GM18868 (cell line): ENCODE data around the gene KCNIP4.

ENCODE experiments used
- ATAC-seq: cut with Tn5 transposase; IDR thresholded peaks from one replicate; pipeline ENCODE4 v1.9.1; 2021; ENCODE audit warnings: mild to moderate bottlenecking, moderate library complexity; ENCODE audit not compliant: unreplicated experiment

Gene KCNIP4

DNA sequence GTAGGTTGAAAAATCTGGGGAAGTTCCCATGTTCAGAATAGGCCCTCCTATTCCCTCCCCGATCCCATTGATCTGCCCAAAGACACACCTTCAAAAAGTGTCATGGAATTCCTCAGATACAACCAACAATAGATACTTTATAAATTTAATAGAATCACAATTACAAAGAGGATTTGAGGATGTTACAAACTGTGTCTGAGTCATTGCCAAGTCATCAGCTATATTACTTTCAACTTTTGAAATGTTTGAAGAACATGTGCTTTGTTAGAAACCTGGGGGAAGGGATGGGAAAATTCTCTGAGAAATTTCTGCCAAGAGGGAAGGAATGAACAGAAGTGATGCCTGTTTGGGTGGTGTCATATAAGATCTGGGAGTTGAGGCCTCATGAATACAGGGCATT lies 46.7 kb downstream of the KCNIP4 start:
- no peak for ATAC-seq

DNA sequence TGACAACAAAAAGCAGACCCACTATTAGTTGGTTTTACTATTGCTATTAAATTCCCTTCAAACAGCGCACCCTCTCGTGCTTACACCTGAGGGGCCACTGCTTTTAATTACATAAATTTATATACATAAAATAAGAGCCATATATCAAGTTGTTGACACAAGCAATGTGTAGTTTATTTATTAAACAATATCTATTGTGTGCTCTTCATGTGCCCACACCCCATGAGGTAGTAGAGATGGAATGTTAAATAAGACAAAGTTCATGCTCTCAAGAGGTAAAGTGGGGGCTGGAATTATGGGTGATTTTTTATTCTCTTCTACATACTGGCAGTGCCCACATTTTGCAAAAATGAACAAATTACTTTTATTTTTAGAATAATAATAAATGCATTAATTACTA lies 47.3 kb downstream of the KCNIP4 start:
- no peak for ATAC-seq

DNA sequence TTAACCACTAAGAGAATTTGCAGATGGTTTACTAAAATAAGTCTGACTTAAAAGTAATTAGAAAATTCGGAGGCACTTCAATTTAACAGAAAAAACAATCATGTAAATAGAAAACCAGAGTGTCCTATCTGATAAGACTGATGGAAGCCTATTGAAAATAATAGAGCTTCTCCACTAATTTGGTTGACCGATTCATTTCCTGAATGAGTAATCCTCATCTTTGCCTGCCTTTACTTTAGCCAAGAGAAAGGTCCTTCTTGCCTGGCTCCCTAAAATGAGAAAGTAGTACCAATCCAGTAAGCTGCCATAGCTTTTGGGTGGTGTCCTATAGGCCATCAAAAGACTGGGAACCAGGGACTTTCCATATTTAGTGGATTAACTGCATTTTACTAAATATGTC lies 48.4 kb downstream of the KCNIP4 start:
- no peak for ATAC-seq

DNA sequence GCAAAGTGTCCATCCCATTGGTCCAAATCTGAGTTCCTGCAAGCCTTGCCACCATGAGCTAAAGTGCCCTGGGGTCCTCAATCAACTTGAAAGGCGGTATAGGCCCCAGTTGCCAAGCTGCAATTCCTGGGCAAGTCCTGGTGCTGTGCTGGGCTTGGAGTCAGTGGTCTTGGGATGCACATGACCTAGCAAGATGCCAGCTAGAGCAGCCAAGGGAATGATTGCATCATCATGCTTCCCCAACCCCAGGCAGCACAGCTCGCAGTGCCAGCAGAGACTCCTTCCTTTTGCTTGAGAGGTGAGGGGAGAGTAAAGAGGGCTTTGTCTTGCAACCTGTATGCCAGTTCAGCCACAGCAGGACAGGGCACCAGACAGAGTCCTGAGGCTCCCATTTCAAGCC lies 50.5 kb downstream of the KCNIP4 start:
- no peak for ATAC-seq

DNA sequence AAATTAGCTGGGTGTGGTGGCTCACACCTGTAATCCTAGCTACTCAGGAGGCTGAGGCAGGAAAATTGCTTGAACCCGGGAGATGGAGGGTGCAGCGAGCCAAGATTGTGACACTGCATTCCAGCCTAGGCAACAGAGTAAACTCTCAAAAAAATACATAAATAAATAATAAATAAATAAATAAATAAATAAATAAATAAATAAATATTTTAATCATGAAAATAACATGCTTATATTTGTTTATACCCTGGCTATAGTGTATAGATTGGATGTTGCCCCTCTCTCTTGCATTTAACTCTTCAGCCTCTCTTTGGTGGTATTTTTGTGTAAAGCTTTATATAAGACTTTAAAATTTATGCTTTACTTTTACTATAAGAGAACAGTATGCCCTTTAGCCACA lies 51.8 kb downstream of the KCNIP4 start:
- ATAC-seq: no peak

DNA sequence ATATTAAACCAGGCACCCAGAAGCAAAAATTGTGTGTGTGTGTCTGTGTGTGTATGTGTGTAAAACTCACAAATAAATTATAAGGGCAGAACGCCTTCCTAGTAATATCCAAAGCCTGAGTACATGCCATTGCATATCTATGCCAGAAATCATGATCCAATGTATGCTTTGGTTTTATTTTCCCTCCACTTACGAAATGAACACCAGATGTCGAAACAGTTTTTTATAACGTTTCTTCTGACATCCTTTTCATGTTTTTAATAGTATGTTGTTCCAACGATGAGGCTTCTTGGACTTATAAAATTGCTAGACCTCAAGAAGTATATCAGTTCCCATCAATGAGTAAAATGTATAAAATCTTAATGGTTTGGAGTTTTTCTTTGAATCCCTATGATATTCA lies 55.4 kb downstream of the KCNIP4 start:
- ATAC-seq: no peak

DNA sequence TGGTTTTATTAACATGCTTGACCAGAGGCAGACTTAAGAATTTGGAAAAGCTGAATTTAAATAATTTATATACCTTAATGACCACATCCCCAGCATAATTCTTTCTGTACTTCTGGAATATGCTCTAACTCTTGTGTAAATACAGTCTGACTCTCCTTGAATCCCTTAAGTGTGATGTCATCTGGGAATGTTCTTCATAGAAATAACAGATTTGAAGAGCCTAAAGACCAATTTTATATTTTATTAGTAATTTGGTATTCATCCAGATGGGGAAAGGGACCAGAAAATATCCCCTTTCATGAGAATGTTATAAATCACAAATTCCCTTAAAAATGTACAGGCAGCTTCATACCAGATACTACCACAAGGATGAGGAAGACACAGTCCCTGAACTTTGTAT lies 58.3 kb downstream of the KCNIP4 start:
- ATAC-seq: no peak

DNA sequence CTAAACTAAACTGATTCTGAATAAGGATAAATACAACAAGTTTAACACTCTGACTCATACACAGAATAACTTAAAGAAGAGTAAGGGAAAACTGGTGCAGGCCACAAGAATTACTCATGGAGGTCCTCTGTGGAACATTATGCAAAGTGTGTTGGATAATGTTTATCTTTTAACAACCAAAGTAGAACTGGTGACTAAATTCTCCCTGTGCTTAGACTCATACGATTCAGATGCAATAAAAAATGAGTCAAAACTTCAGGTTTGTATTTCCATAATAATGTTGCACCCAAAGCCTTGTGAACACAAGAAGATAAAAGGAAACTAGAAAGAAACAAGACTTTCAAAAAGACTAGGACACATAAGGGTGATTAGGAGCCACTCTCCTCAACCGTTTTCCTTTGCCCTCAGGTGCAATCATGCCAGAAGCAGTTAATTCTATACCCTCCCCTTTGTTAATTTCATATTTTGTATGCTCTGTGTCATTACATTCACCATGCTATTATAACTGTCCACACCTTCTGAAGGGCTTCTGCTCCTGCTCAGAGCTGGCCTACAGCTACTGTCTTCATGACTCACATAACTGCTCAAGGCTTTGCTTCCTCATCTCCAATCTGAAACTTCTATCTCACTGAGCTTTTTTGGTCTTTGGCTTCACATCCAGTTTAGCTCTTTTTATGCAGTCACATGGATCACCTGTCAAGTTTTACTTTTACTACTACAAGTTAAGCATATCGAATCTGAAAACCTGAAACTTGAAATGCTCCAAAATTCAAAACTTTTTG lies 60.2 kb downstream of the KCNIP4 start:
- no peak for ATAC-seq

DNA sequence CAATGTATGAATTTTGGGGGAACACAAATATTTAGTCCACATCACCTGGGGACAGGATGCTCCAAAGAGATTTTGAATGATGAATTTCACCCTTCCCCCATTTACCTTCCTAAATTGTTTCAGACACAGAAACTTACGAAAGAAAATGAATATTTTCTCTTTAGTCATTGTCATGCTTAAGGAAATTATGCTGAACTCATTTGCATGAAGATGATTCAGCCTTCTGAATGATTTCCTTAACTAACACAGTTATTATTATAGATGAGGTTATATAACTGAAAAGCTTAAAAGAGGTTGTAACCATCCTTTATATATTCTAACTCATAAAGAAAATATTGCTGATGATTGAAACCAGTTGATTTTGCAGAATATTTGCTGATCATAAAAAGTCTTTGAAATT lies 61.1 kb downstream of the KCNIP4 start:
- ATAC-seq: no peak

DNA sequence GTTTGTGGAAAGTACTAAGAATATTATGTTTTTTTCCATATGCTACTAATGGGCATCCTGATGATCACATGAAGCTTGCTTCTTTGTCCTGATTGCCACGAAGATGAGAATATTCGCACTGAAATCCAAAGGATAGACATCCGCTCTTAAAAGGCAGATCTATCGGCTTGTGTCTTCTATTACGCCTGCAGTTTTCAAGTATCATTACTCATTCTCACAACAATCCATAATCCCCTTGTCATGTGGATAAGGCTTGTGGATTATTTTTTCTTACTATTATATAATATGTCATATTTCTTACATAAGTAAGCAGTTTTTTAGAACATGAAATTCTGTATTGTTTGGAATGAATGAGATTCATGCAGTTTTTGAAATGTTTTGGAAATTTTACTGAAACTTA lies 62.8 kb downstream of the KCNIP4 start:
- no peak for ATAC-seq

DNA sequence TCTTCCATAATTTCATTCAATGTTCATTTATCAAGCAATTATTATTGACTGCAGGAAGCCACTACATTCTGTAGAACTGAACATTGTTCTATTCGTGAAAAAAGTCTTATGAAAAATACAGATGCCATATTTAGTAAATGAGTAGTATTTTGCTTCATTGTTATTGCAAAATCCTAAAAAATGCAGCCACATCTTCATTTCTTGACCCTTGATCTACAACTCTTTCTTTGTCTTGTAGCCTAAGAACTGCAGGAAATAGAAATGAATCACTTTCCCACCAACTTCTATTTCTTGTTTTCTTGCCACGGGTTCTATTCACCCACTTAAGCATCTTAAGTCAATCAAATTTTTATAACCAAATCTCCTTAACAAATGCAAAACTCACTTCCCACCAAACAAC lies 63.3 kb downstream of the KCNIP4 start:
- no peak for ATAC-seq

DNA sequence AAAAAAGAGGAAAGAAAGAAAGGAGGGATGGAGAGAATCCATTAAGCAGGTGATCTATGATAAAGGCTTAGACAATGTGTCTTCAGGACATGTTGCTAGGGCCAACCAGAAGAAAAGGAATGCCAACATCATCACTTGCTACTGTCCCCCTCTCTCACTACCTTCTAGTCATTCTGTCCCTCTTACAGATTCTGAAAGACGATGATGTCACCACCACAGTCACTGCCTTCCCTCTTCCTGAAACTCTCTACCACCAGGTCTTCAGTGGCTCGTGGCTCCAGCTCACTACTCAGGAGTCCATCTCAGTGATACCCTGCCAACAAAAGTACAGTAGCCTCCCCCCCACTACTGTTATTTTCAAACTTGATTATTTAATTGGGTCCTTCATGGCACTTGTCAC lies 64.0 kb downstream of the KCNIP4 start:
- no peak for ATAC-seq

DNA sequence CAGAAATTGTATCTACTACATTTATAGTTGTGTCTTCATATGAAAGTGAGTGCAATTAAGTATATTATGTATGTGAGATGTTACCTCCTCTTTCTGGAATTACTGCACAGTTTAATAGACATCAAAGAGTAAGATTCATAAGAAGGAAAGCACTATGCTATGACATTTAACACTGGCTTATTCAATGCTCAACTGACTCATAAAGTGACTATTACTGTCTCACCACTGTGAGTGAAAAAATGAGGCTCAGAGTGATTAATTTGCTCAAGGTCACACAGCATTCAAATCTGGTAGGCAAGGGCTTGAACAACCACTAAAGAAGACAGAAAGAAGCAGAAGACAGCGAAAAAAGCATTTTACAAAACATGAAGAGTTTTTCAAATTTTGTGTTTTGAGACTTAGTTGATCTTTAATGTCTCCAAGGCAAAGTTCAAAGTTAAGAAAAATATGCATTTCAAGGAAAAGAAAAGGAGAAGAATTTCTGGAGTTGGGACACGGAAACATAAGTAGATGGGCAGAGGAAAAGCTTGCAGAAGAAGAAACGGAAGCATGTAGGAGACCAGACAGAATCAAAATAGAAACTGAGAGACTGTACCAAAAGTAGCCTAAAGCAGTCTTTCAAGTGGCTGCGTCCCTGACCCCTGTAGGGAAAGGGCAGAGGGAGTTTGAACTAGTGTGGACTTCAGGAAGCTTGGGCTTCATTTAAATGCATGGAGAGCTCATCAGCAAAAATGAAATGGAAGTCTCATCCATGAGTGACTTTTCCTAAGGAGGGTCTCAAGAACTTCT lies 66.3 kb downstream of the KCNIP4 start:
- ATAC-seq: no peak

DNA sequence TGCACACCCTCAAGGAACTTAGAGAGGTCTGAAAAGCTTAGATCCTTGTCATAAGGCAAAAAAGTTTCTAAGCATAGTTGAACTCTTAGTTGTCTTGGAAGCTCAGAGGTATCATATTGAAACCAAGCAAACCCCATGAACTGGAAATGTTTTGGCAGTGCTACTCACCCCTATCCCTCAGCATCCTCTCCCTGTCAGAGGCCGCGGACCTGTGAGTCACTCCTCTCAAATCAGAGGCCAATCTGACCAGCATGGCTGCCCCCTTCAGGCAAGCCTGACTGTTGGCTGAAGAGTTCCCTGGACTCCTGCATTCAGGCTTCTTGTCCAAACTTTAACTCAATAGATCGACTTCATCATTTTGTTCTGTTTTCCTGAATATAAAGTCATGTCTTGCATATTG lies 69.4 kb downstream of the KCNIP4 start:
- ATAC-seq: no peak

DNA sequence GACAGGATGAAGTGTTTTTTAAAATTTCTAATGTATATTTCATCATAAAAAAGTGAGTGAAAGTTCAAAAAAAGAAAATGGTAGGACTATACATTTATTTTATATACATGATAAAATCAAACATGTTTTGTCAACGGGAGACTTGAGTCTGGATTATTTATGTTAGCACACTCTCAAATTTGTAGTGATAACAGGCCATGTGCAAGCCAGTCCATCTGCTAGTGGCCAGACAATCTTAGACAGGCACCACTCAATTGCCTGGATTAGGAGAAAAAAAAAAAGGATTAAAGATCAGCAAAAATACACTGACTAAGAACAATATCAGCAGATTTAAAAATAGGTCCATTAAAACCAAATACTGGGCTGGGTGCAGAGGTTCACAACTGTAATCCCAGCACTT lies 71.9 kb downstream of the KCNIP4 start:
- ATAC-seq: no peak

DNA sequence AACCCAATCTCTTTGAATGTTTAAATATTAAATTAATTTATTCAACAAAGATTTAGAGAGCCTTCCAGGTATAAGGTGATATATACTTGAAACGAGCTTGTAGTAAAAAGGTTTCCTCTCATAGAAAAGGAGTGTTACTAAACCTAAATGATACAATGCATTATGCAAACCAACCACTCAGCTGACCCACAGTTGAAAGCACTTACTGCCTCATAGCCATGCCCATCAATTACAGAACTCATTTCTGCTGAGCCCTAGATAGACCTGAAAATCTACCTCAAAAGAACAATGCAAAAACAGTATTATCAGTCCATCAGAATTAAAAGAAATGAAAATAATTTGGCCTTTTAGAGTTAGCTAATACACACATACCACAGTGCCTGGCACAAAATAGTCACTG lies 75.4 kb downstream of the KCNIP4 start:
- no peak for ATAC-seq

DNA sequence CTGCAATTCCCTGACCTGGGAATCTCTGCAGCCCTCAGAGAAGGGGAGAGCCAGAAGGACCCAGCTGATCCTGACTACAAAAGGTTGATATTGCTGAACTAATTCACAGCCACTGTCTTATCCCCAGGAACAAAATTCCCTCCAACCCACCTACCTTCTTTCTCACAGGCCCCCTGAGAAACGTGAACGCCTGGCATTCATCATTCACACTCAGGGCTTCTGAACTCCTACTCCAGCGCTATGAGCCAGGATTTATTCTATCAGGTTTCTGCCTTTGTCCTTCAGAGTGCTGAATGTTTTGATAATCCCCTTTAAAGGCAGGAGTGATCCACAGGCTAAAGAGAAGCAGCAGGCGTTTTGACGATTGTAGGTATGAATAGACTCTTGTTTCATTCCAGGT lies 76.5 kb downstream of the KCNIP4 start:
- ATAC-seq: no peak

DNA sequence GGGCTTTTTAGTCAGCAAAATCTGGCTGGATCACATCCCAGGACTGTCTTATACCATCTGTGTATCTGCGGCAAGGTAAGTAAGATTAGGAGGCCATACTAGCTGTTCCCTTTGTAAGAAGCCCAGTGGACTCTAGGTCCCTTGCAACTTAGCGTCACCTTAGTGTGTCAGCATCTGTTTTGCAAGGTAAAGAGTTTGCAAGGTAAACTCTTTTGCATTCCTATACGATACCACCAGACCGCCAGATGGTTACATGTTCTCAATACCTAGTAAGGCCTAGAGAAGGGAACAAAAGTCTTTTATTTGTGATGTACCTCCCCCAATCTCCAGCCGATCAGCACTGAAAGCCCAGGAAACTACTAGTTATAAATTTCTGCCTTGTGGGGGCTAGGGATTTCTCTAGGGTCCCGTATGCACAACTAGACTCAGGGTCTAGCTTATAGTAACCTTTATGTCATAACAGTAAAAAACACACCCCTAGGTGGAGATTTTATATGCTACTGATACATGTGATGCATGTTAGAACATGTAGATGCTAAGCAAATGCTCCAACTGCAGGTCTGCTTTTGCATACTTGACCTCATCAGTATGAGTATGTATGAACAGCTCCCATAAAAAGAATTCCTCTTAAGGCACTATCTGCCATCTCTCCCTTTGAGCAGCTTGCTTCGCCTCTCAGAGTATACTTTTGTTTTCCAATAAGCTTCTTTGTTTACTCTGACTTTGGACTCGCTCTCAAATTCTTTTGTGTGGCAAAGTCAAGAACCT lies 78.4 kb downstream of the KCNIP4 start:
- ATAC-seq: no peak

DNA sequence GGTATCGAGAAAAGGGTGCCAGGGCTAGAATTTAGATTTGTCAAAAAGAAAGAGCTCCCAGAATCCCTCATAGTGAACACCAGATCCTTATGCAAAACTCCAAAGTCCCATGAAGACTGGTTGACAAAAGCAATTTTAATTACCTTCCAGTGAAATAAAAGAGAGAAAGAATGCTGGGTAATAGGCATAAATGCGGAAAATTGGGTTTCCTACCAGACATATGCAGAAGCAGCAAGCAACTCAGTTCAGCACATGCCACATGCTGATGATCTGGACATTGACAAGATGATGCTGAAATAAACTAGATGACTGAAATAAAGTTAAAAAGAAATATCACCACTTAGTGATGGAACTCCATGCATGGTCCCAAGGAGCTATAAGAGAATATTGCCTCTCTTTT lies 83.9 kb downstream of the KCNIP4 start:
- no peak for ATAC-seq

DNA sequence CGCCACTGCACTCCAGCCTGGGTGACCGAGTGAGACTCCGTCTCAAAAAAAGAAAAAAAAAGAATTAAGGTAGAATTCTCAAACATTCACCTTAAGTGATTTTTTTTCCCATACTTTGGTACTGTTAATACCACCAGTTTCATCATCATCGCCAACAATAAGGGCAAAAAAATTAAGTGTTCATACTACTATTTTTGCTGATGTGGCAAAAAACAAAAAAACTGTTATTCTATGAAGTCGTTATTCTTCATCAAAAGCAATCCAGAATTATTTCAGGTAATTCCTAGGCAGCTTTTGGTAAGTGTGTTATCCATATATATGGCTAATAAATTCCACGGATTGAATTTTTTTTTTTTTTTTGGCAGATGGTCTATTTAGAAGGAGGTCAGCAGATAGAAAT lies 85.7 kb downstream of the KCNIP4 start:
- no peak for ATAC-seq

DNA sequence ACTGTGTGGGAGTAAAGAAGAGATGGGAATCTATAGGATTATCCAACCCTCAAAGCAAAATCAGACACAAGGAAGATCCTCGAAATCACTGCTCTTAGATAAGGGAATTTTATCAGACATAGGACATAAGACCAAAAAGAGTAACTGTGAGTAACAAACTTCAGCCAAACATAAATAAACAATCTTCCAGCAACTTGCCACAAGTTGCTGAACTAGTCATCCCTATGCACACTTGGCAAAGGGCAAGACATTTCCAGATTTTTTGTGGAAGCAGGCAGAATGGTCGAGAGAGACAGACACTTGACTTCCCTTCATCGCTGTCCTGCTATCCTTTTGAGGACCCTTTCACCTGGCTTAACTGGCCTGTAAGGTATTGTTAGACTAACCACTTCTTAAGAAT lies 89.6 kb downstream of the KCNIP4 start:
- no peak for ATAC-seq

DNA sequence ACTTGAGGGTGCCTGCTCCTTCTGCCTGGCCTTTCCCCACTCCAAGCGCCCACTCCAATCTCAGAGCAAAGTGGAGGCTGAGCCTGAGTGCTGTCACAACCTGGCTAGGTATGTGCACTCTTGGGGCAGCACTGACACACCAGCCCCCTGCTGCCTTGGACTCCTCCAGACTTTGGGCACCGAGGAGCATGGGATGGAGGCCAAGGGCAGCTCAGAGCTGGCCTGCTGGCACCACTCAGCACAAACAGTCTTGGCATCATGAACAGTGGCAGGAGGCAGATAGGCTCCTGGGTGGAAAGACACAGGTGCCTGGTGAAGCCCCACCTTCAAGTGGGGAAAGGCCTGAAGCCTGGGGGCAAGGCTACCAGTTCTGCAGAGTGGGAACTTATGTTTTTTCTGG lies 91.8 kb downstream of the KCNIP4 start:
- no peak for ATAC-seq
